ENCODE results near the gene OSTM1. TPM values are rescaled to one million over a fixed set of nuclear protein-coding genes. Genes with fewer than 3 reads are reported as not detected.

Gene OSTM1
- total RNA-seq, 1 experiment from 2014 or later: 19.7 TPM

DNA sequence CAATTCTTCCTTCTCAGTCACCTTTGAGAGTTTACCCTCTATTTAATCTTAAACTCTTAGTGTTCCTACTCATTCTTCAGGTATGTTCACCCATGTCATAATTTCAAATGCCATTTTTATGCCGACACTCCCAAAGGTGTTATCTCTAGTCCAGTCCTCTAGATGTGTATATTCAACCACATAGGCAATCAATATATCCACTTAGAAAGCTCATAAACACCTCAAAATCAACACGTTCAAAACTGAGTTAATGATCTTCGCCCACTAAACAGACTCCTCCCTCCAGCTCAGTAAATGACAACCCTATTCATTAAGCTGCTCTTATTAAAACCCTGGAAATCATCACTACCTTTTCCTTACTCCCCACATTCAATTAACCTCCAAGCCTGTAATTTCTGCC is 6.4 kb downstream of the OSTM1 start:
- ChIA-PET CTCF (no interaction called here), POLR2A (ENCODE audit: low non-redundant PET) (interaction anchor here (0.6 kb wide), 1 partner anchor 338 kb away, joined by 3 read pairs; no protein-coding TSS in a partner anchor)
- Histone ChIP-seq H3K27ac (ENCODE audit: low read depth, low read length, poor library complexity, severe bottlenecking) (no peak overlapping the region), H3K27me3 (replicated peaks; ENCODE audit: insufficient read depth, low read depth, low read length, poor library complexity) (no peaks in the 10 kb centered on the region), H3K4me1 (ENCODE audit: insufficient read depth, low read length, poor library complexity, severe bottlenecking) (no peaks in the 10 kb centered on the region), H3K9me3 (ENCODE audit: low read depth, low read length, poor library complexity, severe bottlenecking) (no peaks in the 10 kb centered on the region), H3K4me3 (ENCODE audit: low read depth, low read length, poor library complexity, severe bottlenecking) (no peak overlapping the region), H3K36me3 (ENCODE audit: insufficient read depth, low read length, poor library complexity, severe bottlenecking) (no peaks in the 10 kb centered on the region)
- TF ChIP-seq, protein P1, sequence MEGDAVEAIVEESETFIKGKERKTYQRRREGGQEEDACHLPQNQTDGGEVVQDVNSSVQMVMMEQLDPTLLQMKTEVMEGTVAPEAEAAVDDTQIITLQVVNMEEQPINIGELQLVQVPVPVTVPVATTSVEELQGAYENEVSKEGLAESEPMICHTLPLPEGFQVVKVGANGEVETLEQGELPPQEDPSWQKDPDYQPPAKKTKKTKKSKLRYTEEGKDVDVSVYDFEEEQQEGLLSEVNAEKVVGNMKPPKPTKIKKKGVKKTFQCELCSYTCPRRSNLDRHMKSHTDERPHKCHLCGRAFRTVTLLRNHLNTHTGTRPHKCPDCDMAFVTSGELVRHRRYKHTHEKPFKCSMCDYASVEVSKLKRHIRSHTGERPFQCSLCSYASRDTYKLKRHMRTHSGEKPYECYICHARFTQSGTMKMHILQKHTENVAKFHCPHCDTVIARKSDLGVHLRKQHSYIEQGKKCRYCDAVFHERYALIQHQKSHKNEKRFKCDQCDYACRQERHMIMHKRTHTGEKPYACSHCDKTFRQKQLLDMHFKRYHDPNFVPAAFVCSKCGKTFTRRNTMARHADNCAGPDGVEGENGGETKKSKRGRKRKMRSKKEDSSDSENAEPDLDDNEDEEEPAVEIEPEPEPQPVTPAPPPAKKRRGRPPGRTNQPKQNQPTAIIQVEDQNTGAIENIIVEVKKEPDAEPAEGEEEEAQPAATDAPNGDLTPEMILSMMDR (conservative IDR thresholded peaks at IDR 0.05; ENCODE audit: low read depth, low read length): no peak
- no peak for TF ChIP-seq EZH2 (IDR thresholded peaks at IDR 0.05; ENCODE audit: borderline replicate concordance, low read depth, low read length, poor library complexity, severe bottlenecking)
- DNase-seq (ENCODE audit: low spot score): no peak
- intact Hi-C loops (cut with micrococcal nuclease; ENCODE audit: unreplicated experiment): no loop called here
- no TSS peak for BruUV-seq (replicated peaks)

DNA sequence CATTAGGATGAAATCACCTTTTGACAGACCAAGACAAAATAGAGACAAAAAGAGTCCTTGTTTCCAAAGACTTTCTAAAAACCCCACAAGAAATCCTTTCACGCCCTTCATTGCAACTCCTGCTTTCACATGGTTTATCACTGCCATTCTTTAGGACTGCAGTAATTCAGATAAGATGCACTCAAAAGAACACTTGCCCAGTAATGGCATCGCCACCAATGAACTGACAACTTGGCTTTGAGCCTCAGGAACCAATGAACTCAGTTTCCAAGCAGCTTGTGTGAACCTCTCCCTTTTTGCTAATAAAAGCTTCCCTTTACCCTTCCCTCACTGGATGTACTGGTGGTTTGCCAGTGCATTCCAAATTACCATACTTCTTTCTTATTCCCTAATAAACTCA is 21.8 kb downstream of the OSTM1 start:
- Histone ChIP-seq H3K36me3 (ENCODE audit: insufficient read depth, low read length, poor library complexity, severe bottlenecking) (no peaks in the 10 kb centered on the region), H3K4me3 (ENCODE audit: low read depth, low read length, poor library complexity, severe bottlenecking) (no peak overlapping the region), H3K4me1 (ENCODE audit: insufficient read depth, low read length, poor library complexity, severe bottlenecking) (no peaks in the 10 kb centered on the region), H3K9me3 (ENCODE audit: low read depth, low read length, poor library complexity, severe bottlenecking) (no peaks in the 10 kb centered on the region), H3K27me3 (replicated peaks; ENCODE audit: insufficient read depth, low read depth, low read length, poor library complexity) (no peaks in the 10 kb centered on the region), H3K27ac (ENCODE audit: low read depth, low read length, poor library complexity, severe bottlenecking) (no peak overlapping the region)
- POLR2A ChIA-PET (ENCODE audit: low non-redundant PET): no interaction called here
- DNase-seq (ENCODE audit: low spot score): no peak
- BruUV-seq (replicated peaks): no TSS peak
- no peak for TF ChIP-seq EZH2 (IDR thresholded peaks at IDR 0.05; ENCODE audit: borderline replicate concordance, low read depth, low read length, poor library complexity, severe bottlenecking)
- intact Hi-C loops (cut with micrococcal nuclease; ENCODE audit: unreplicated experiment): loop anchor here (10.0 kb wide), 1 partner anchor 378 kb away; no protein-coding TSS in a partner anchor
- CTCF ChIA-PET: no interaction called here

DNA sequence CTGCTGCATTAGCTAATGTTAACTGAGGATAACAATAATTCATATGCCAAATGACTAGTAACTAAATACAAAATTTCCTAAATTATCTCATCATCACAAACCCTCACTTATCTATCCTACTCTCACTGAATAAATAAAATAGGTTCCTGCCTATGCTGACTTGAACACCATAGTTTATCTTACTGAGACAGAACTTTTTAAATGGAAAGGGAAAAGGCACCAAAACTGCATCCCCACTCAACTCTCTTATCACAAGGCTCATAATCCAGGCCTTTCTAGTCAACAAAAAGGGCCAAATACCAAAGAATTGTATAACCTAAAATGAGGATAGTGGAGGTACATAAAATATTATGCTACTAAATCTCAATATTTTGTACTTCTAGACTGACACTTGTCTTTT is 23.1 kb downstream of the OSTM1 start:
- intact Hi-C loops (cut with micrococcal nuclease; ENCODE audit: unreplicated experiment): loop anchor here (10.0 kb wide), 1 partner anchor 377 kb away; no protein-coding TSS in a partner anchor
- CTCF ChIA-PET: no interaction called here
- BruUV-seq (replicated peaks): no TSS peak
- H3K27me3 ChIP-seq (replicated peaks; ENCODE audit: insufficient read depth, low read depth, low read length, poor library complexity): no peaks in the 10 kb centered on the region
- DNase-seq (ENCODE audit: low spot score): no peak
- H3K4me3 ChIP-seq (ENCODE audit: low read depth, low read length, poor library complexity, severe bottlenecking): no peak overlapping the region
- no peak for TF ChIP-seq EZH2 (IDR thresholded peaks at IDR 0.05; ENCODE audit: borderline replicate concordance, low read depth, low read length, poor library complexity, severe bottlenecking)
- TF ChIP-seq, protein P1 (conservative IDR thresholded peaks at IDR 0.05; ENCODE audit: low read depth, low read length): no peak
- H3K9me3 ChIP-seq (ENCODE audit: low read depth, low read length, poor library complexity, severe bottlenecking): no peaks in the 10 kb centered on the region
- no peaks in the 10 kb centered on the region for H3K36me3 ChIP-seq (ENCODE audit: insufficient read depth, low read length, poor library complexity, severe bottlenecking)
- H3K27ac ChIP-seq (ENCODE audit: low read depth, low read length, poor library complexity, severe bottlenecking): no peak overlapping the region
- POLR2A ChIA-PET (ENCODE audit: low non-redundant PET): no interaction called here
- H3K4me1 ChIP-seq (ENCODE audit: insufficient read depth, low read length, poor library complexity, severe bottlenecking): no peaks in the 10 kb centered on the region

DNA sequence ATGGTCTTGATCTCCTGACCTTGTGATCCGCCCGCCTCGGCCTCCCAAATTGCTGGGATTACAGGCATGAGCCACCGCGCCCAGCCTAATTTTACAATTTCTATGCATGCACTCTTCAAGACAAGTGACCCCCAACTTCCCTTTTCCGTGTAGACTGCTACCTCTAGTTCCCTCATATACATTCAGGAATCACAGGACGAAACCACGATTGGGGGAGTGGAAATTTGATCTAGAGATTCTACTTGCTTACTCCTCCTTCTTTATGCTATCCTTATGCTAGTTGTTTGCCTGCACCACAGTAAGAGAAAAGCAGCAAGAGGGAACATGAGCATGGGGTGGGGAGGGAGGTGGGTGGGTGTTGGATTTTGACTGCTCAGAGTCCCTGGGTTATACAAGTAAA is 34.9 kb downstream of the OSTM1 start:
- Histone ChIP-seq H3K36me3 (ENCODE audit: insufficient read depth, low read length, poor library complexity, severe bottlenecking) (no peaks in the 10 kb centered on the region), H3K9me3 (ENCODE audit: low read depth, low read length, poor library complexity, severe bottlenecking) (no peaks in the 10 kb centered on the region), H3K27me3 (replicated peaks; ENCODE audit: insufficient read depth, low read depth, low read length, poor library complexity) (peaks cover 13% of the 10 kb centered on the region), H3K4me3 (ENCODE audit: low read depth, low read length, poor library complexity, severe bottlenecking) (no peak overlapping the region), H3K27ac (ENCODE audit: low read depth, low read length, poor library complexity, severe bottlenecking) (no peak overlapping the region), H3K4me1 (ENCODE audit: insufficient read depth, low read length, poor library complexity, severe bottlenecking) (no peaks in the 10 kb centered on the region)
- TF ChIP-seq, protein P1 (conservative IDR thresholded peaks at IDR 0.05; ENCODE audit: low read depth, low read length): no peak
- no peak for TF ChIP-seq EZH2 (IDR thresholded peaks at IDR 0.05; ENCODE audit: borderline replicate concordance, low read depth, low read length, poor library complexity, severe bottlenecking)
- CTCF ChIA-PET: no interaction called here
- no peak for DNase-seq (ENCODE audit: low spot score)
- BruUV-seq (replicated peaks): no TSS peak
- intact Hi-C loops (cut with micrococcal nuclease; ENCODE audit: unreplicated experiment): no loop called here
- POLR2A ChIA-PET (ENCODE audit: low non-redundant PET): no interaction called here

Data from A673 (cell line).